Breast epithelium (tissue), 4 donors: ENCODE results near the gene DEDD2. TPM values are rescaled to one million over a fixed set of nuclear protein-coding genes. Genes with fewer than 3 reads are reported as not detected.

Experiments used
- DNase-seq, 2 donors: peaks; one replicate each; pipeline ENCODE4 v3.0.0-alpha.2; 2019; ENCODE audit warnings: low spot score in 2 of 2
- H3K27ac ChIP-seq, 2 donors: fragments of 200-600 bp; sonication (generic) in 1 of 2; one replicate each; pipeline ENCODE4 v1.5.1; 2016 to 2019; ENCODE audit warnings: mild to moderate bottlenecking in 1 of 2
- H3K27me3 ChIP-seq, 2 donors: fragments of 200-600 bp; sonication (generic) in 1 of 2; one replicate each; pipeline versions ENCODE4 v1.5.1 to v1.6.0; 2017 to 2019; ENCODE audit warnings: control low read depth in 1 of 2, mild to moderate bottlenecking in 1 of 2
- H3K36me3 ChIP-seq: fragments of 200-600 bp; one replicate; pipeline ENCODE4 v1.5.1; 2019
- H3K4me1 ChIP-seq, 2 donors: fragments of 200-600 bp; sonication (generic); one replicate each; pipeline ENCODE4 v1.5.1; 2016 to 2019; ENCODE audit warnings: control low read depth in 1 of 2
- H3K4me3 ChIP-seq, 3 donors: fragments of 200-600 bp; sonication (generic); 1 replicate in 2 of 3; 2 replicates in 1 of 3; pipeline ENCODE4 v1.5.1; 2016 to 2019; ENCODE audit warnings: mild to moderate bottlenecking in 3 of 3, moderate library complexity in 2 of 3
- H3K9me3 ChIP-seq, 2 donors: fragments of 200-600 bp; sonication (generic) in 1 of 2; one replicate each; pipeline ENCODE4 v1.5.1; 2016 to 2019; ENCODE audit warnings: control low read depth in 1 of 2
- POLR2A ChIP-seq: fragments of 450-650 bp; IDR thresholded peaks from one replicate; pipeline ENCODE4 v1.6.1; 2016; ENCODE audit warnings: antibody characterized with exemption, mild to moderate bottlenecking, moderate library complexity
- POLR2AphosphoS5 ChIP-seq, 3 donors: sonication (generic); formaldehyde crosslinking; IDR thresholded peaks; one replicate each; pipeline ENCODE4 v1.6.1; 2017; ENCODE audit warnings: antibody characterized with exemption in 3 of 3
- intact Hi-C: fragments of 100-400 bp; cut with DNase I; formaldehyde crosslinking; loops from one replicate; pipeline ENCODE4 v1.15.1; 2023; ENCODE audit warnings: low total_unique reads
- total RNA-seq, 3 donors: library from RNA; depleted of rRNA; stranded (reverse); fragments of >200 nt; gene quantifications; one replicate each; pipeline ENCODE4 v1.1.0, GENCODE V29; 2016
- TF ChIP-seq, protein P1 (sequence below), 3 donors: fragments of 450-650 bp; IDR thresholded peaks; one replicate each; pipeline ENCODE4 v1.5.1; 2016 to 2017; ENCODE audit warnings: antibody characterized with exemption in 3 of 3, mild to moderate bottlenecking in 3 of 3, moderate library complexity in 3 of 3

Gene DEDD2
- total RNA-seq, 3 donors from 2014 or later, result 31.4 to 64.0 (median 37.0) TPM

DNA sequence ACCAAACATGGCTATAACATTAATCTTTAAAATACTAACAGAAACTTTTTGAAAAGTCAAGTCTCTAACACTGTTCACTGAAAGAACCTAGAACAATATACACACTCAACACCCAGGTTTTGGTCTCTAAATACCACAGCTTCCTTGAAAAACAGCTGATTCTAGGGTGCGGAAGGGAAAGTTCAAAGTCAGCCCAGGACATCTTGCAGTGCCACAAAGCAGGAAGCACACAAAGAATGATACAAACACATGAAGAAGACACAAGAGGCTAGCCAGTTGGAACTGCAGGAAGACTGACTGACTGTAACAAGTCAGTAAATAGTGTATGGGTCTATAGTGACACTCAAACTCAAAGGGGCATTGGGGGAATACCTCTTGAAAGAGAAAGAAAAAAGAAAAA is 4.6 kb downstream of the DEDD2 start:
- no peak overlapping the region for H3K27ac ChIP-seq
- no peaks in the 10 kb centered on the region for H3K27me3 ChIP-seq
- no peaks in the 10 kb centered on the region for H3K9me3 ChIP-seq
- intact Hi-C loops, result no loop called here
- no peak for TF ChIP-seq POLR2AphosphoS5 (IDR thresholded peaks at IDR 0.05)
- no peak overlapping the region for H3K4me3 ChIP-seq
- peaks cover 4% of the 10 kb centered on the region for H3K36me3 ChIP-seq
- H3K4me1 ChIP-seq, result peaks cover 0 to 15% of the 10 kb centered on the region in 2 donors
- no peak for DNase-seq

DNA sequence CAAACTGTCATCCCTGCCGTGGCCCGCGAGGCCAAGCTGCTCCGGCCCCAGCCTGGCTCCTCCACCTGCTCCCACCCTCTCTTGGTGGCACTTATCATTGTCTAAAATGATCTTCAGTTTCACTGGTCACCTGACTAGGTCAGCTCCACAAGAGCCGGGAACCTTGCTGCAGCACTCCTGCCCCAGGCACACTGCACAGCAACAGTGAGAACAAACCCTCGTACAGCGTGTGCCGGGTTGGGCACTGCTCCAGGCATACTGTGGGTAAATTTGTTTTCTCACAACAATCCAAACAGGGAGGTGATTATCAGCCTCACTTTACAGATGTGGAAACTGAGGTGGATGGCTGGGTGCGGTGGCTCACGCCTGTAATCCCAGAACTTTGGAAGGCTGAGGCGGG is 8.9 kb downstream of the DEDD2 start:
- Histone ChIP-seq H3K9me3 (no peaks in the 10 kb centered on the region), H3K27ac (peak overlapping the region in 1 of 2 donors; percentile 9), H3K4me1 (no peaks in the 10 kb centered on the region), H3K36me3 (peaks cover 4% of the 10 kb centered on the region), H3K4me3 (no peak overlapping the region), H3K27me3 (no peaks in the 10 kb centered on the region)
- intact Hi-C loops, result no loop called here
- TF ChIP-seq POLR2AphosphoS5 (IDR thresholded peaks at IDR 0.05), result no peak
- TF ChIP-seq, protein P1, sequence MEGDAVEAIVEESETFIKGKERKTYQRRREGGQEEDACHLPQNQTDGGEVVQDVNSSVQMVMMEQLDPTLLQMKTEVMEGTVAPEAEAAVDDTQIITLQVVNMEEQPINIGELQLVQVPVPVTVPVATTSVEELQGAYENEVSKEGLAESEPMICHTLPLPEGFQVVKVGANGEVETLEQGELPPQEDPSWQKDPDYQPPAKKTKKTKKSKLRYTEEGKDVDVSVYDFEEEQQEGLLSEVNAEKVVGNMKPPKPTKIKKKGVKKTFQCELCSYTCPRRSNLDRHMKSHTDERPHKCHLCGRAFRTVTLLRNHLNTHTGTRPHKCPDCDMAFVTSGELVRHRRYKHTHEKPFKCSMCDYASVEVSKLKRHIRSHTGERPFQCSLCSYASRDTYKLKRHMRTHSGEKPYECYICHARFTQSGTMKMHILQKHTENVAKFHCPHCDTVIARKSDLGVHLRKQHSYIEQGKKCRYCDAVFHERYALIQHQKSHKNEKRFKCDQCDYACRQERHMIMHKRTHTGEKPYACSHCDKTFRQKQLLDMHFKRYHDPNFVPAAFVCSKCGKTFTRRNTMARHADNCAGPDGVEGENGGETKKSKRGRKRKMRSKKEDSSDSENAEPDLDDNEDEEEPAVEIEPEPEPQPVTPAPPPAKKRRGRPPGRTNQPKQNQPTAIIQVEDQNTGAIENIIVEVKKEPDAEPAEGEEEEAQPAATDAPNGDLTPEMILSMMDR (IDR thresholded peaks at IDR 0.05), result no peak
- TF ChIP-seq POLR2A, result no peak
- DNase-seq, result no peak

DNA sequence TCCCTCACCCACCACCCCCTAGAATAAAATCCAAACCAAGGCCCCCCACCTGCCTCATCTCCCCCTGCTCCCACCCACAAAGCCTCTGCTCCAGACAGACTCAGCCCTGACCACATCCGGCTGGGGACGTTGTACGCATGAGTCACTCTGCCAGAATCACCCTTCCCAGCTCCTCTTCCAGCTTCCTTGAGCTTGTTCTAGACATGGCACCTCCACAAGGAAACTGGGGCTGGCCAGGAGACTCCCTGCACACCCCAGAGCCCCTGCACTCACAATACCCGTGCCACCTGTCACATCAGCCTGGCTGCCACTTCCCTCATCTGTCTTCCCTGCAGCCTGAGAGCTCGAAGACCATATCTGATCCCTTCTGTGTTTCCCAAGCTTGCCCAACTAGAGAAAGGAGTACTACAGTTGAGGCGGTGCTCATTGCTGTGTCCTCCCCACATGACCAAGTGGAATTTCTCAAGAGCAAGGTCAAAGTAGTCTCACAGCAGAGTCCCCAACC is 9.7 kb downstream of the DEDD2 start:
- peaks cover 4% of the 10 kb centered on the region for H3K36me3 ChIP-seq
- no peak for TF ChIP-seq POLR2AphosphoS5 (IDR thresholded peaks at IDR 0.05)
- intact Hi-C loops, result loop anchor here (2.0 kb wide), 1 partner anchor 79 kb away; no protein-coding TSS in a partner anchor
- no peak overlapping the region for H3K4me3 ChIP-seq
- peak in 1 of 2 donors; percentile 46 for DNase-seq
- H3K27me3 ChIP-seq, result no peaks in the 10 kb centered on the region
- H3K9me3 ChIP-seq, result no peaks in the 10 kb centered on the region
- H3K4me1 ChIP-seq, result no peaks in the 10 kb centered on the region
- peak overlapping the region; percentile 44 to 59 for H3K27ac ChIP-seq

DNA sequence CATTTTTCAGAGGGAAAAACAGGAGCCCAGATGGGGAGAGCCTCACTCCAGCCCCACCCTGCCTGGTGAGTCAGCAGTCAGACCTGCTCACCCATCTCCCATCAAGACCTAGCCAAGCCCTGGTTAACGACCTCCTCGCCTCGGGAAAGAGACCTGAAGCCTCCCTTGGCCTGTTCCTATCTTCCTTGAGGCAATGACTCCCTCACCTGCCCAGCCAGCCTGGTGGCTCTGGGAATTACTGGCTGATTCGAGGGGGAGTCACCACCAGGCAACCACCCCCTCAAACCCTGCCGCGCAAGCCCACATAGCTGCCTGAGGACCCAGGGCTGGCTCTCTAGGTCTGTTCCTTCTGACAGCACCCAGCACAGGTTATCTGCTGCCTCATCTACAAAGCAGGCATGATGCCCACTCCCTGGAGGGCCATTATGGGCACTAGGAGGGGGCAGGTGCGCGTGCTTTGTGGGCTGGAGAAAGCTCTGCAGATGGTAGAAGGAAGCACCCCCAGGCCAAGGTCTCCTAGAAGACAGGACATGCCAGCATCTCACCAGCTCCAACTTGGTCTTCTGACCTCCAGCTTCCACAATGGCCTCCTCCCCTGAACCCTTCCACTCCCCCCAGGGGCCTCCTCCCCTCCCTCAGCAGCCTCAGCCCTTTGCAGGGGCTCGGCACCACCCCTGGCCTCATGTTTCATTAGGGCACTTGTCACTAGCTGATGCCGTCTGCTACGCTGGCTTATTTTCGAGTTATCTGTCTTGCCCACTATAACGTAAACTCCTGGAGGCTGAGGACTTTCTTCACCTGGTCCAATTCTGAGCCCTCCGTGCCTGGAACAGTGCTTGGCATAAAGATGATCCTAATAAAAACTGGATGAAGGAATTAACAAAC is 10.4 kb downstream of the DEDD2 start:
- Histone ChIP-seq H3K9me3 (no peaks in the 10 kb centered on the region), H3K27me3 (no peaks in the 10 kb centered on the region), H3K36me3 (peaks cover 4% of the 10 kb centered on the region), H3K27ac (peak overlapping the region; percentile 44 to 59), H3K4me3 (no peak overlapping the region), H3K4me1 (no peaks in the 10 kb centered on the region)
- intact Hi-C loops, result loop anchor here (2.0 kb wide), 1 partner anchor 78 kb away; no protein-coding TSS in a partner anchor
- TF ChIP-seq, protein P1 (IDR thresholded peaks at IDR 0.05), result no peak
- TF ChIP-seq POLR2AphosphoS5 (IDR thresholded peaks at IDR 0.05), result no peak
- TF ChIP-seq POLR2A, result no peak
- DNase-seq, result no peak

DNA sequence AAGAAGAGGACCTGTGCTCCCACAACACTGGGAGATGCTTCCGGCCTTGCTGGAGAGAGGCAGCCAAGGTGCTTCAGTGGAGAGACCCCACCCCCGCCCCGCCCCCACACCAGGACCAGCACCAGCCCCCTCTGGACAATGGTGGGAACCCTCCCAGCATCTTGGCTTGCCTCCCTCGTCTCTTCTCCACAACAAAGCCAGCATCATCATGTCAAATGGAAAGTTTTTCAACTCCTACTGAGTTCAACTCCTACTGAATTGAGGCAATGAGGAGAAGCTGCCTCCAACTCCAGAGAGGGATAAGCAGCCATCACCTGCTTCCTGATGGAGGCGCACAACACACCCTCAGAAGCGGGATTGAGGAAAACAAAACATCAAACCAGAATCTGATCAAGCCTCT is 12.8 kb downstream of the DEDD2 start:
- no peak overlapping the region for H3K4me3 ChIP-seq
- H3K27me3 ChIP-seq, result no peaks in the 10 kb centered on the region
- H3K9me3 ChIP-seq, result no peaks in the 10 kb centered on the region
- no peak for TF ChIP-seq POLR2A
- TF ChIP-seq, protein P1 (IDR thresholded peaks at IDR 0.05), result no peak
- no peak for TF ChIP-seq POLR2AphosphoS5 (IDR thresholded peaks at IDR 0.05)
- intact Hi-C loops, result no loop called here
- no peak overlapping the region for H3K27ac ChIP-seq
- peaks cover 4% of the 10 kb centered on the region for H3K36me3 ChIP-seq
- DNase-seq, result no peak
- H3K4me1 ChIP-seq, result no peaks in the 10 kb centered on the region

DNA sequence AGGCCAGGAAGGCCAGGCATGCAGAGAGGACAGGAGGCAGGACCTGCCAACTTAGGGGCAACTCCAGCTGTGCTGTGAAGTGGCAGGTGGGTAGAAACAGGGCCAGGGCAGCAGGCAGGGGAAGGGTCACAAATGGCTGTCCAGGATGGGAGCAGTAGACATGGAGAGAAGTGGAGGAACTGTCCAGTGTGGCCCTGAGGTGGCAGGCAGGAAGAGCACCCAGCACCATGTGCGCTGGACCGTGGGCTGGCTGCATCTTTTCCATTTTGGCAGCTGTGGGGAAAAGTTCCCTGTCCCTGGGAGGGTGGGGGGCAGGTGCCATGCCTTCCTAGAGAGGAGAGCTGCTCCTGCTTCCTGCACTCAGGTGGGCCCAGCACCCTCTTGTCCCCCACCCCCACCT is 13.8 kb downstream of the DEDD2 start:
- no peaks in the 10 kb centered on the region for H3K9me3 ChIP-seq
- no peaks in the 10 kb centered on the region for H3K4me1 ChIP-seq
- no peak overlapping the region for H3K4me3 ChIP-seq
- no peak for TF ChIP-seq POLR2AphosphoS5 (IDR thresholded peaks at IDR 0.05)
- TF ChIP-seq, protein P1 (IDR thresholded peaks at IDR 0.05), result no peak
- no peak for TF ChIP-seq POLR2A
- H3K36me3 ChIP-seq, result peaks cover 4% of the 10 kb centered on the region
- intact Hi-C loops, result no loop called here
- H3K27ac ChIP-seq, result no peak overlapping the region
- no peaks in the 10 kb centered on the region for H3K27me3 ChIP-seq
- DNase-seq, result no peak
